Measurements from ENCODE around the gene ZNF584.

GRCh38 chr19:58392945-58393724, 15.3 kb upstream of the ZNF584 start:
- TF ChIP-seq CTCF (IDR thresholded peaks at IDR 0.05; ENCODE audit: poor library complexity, severe bottlenecking): no peak
- TF ChIP-seq SMC3 (conservative IDR thresholded peaks at IDR 0.05; ENCODE audit: poor library complexity): no peak
- TF ChIP-seq TAF1 (IDR thresholded peaks at IDR 0.05; ENCODE audit: low read depth): no peak
- no peak for TF ChIP-seq POLR2AphosphoS5 (IDR thresholded peaks at IDR 0.05)
- TF ChIP-seq EP300 (conservative IDR thresholded peaks at IDR 0.05; ENCODE audit: poor library complexity, severe bottlenecking): no peak
- no peak for TF ChIP-seq EZH2 (IDR thresholded peaks at IDR 0.05; ENCODE audit: borderline replicate concordance, insufficient read depth, low read length, poor library complexity, severe bottlenecking)
- no peak for TF ChIP-seq RAD21 (conservative IDR thresholded peaks at IDR 0.05)
- no peak for TF ChIP-seq REST (IDR thresholded peaks at IDR 0.05; ENCODE audit: borderline replicate concordance)
- no peak for TF ChIP-seq MXI1 (conservative IDR thresholded peaks at IDR 0.05; ENCODE audit: poor library complexity, severe bottlenecking)

Measured in neural cell (in vitro differentiated cells).